Ishikawa (cell line): ENCODE data around the gene RAB11B.

Experiments
- CREB1 ChIP-seq: IDR thresholded peaks from 2 replicates; pipeline ENCODE4 v1.6.1; 2012; ENCODE audit warnings: low read depth
- EP300 ChIP-seq: IDR thresholded peaks from 2 replicates; pipeline ENCODE4 v1.6.1; 2012; ENCODE audit warnings: borderline replicate concordance
- RAD21 ChIP-seq: IDR thresholded peaks from 2 replicates; pipeline ENCODE4 v1.6.1; 2012; ENCODE audit warnings: low read depth
- TAF1 ChIP-seq: IDR thresholded peaks from 2 replicates; pipeline ENCODE4 v1.6.1; 2012; ENCODE audit warnings: low read depth, mild to moderate bottlenecking
- TF ChIP-seq, protein P1 (sequence below): IDR thresholded peaks from 2 replicates; pipeline ENCODE4 v1.6.1; 2012; ENCODE audit warnings: low read depth, mild to moderate bottlenecking
- TF ChIP-seq, protein P2 (sequence below): IDR thresholded peaks from 2 replicates; pipeline ENCODE4 v1.6.1; 2012
- TF ChIP-seq, protein P3 (sequence below): IDR thresholded peaks from 2 replicates; pipeline ENCODE4 v1.6.1; 2012

DNA sequence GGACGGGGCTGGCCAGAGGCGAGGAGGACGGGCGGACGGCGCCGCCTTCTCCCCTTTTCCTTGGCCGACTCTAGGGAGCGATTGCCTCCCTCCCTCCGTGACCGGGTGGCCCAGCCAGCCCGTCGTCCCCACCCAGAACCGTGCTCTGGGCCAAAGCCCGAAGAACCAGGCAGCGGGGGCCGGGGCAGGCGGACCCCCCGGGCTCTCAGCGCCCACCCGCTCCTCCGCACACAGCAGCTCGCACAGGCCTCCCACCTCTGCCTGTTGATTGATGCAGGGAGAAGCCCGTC, 13.6 kb downstream of the RAB11B start:
- TF ChIP-seq, protein P1, sequence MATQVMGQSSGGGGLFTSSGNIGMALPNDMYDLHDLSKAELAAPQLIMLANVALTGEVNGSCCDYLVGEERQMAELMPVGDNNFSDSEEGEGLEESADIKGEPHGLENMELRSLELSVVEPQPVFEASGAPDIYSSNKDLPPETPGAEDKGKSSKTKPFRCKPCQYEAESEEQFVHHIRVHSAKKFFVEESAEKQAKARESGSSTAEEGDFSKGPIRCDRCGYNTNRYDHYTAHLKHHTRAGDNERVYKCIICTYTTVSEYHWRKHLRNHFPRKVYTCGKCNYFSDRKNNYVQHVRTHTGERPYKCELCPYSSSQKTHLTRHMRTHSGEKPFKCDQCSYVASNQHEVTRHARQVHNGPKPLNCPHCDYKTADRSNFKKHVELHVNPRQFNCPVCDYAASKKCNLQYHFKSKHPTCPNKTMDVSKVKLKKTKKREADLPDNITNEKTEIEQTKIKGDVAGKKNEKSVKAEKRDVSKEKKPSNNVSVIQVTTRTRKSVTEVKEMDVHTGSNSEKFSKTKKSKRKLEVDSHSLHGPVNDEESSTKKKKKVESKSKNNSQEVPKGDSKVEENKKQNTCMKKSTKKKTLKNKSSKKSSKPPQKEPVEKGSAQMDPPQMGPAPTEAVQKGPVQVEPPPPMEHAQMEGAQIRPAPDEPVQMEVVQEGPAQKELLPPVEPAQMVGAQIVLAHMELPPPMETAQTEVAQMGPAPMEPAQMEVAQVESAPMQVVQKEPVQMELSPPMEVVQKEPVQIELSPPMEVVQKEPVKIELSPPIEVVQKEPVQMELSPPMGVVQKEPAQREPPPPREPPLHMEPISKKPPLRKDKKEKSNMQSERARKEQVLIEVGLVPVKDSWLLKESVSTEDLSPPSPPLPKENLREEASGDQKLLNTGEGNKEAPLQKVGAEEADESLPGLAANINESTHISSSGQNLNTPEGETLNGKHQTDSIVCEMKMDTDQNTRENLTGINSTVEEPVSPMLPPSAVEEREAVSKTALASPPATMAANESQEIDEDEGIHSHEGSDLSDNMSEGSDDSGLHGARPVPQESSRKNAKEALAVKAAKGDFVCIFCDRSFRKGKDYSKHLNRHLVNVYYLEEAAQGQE: no peak
- TF ChIP-seq RAD21: no peak
- TF ChIP-seq, protein P2, sequence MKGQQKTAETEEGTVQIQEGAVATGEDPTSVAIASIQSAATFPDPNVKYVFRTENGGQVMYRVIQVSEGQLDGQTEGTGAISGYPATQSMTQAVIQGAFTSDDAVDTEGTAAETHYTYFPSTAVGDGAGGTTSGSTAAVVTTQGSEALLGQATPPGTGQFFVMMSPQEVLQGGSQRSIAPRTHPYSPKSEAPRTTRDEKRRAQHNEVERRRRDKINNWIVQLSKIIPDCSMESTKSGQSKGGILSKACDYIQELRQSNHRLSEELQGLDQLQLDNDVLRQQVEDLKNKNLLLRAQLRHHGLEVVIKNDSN: no peak
- TF ChIP-seq EP300: no peak
- TF ChIP-seq, protein P3, sequence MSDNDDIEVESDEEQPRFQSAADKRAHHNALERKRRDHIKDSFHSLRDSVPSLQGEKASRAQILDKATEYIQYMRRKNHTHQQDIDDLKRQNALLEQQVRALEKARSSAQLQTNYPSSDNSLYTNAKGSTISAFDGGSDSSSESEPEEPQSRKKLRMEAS: no peak
- TF ChIP-seq TAF1: no peak
- no peak for TF ChIP-seq CREB1
